WTC11 (cell line): Measurements from ENCODE around the gene HIC1. TPM values are rescaled to one million over a fixed set of nuclear protein-coding genes. Genes with fewer than 3 reads are reported as not detected.

Experiments used
- ATAC-seq: fragments of 200-7000 bp; cut with Tn5 transposase; 2 replicates; pipeline ENCODE4 v1.10.0; 2021; ENCODE audit warnings: mild to moderate bottlenecking, moderate library complexity
- CTCF ChIA-PET: fragments of 300-600 bp; sonication (Branson Sonifier 250); formaldehyde crosslinking; loops from one replicate; lab custom pipeline; 2021; ENCODE audit warnings: antibody characterized with exemption; lab: Charles Lee
- POLR2A ChIA-PET: fragments of 350-600 bp; sonication (Branson Sonifier 250); formaldehyde crosslinking; loops from one replicate; lab custom pipeline; 2021; ENCODE audit warnings: antibody characterized with exemption; lab: Charles Lee
- DNase-seq: peaks from one replicate; pipeline ENCODE4 v3.0.0; 2021; ENCODE audit warnings: low spot score
- H3K27ac Mint-ChIP-seq: 2 replicates; pipeline ENCODE4 v1.8.0; 2021; ENCODE audit warnings: mixed read lengths
- H3K27me3 Mint-ChIP-seq: 2 replicates; pipeline ENCODE4 v1.8.0; 2021; ENCODE audit warnings: low read depth, mild to moderate bottlenecking, moderate library complexity, mixed read lengths
- H3K36me3 Mint-ChIP-seq: 2 replicates; pipeline ENCODE4 v1.8.0; 2021; ENCODE audit warnings: mixed read lengths
- H3K4me1 Mint-ChIP-seq: 2 replicates; pipeline ENCODE4 v1.8.0; 2022; ENCODE audit warnings: mixed read lengths
- H3K4me3 Mint-ChIP-seq: 2 replicates; pipeline ENCODE4 v1.8.0; 2021; ENCODE audit warnings: mild to moderate bottlenecking, moderate library complexity, mixed read lengths
- H3K9me3 Mint-ChIP-seq: 2 replicates; pipeline ENCODE4 v1.8.0; 2021; ENCODE audit warnings: mixed read lengths
- ATF3 ChIP-seq: sonication (generic); formaldehyde crosslinking; conservative IDR thresholded peaks from 2 replicates; pipeline ENCODE4 v1.8.1; 2022; ENCODE audit warnings: mild to moderate bottlenecking, missing genetic modification reagents
- CREM ChIP-seq: sonication (generic); formaldehyde crosslinking; IDR thresholded peaks from 2 replicates; pipeline ENCODE4 v1.8.1; 2022; ENCODE audit warnings: mild to moderate bottlenecking, missing genetic modification reagents, moderate library complexity
- ETV6 ChIP-seq: sonication (generic); formaldehyde crosslinking; IDR thresholded peaks from 2 replicates; pipeline ENCODE4 v1.8.1; 2022; ENCODE audit warnings: mild to moderate bottlenecking, missing genetic modification reagents
- GRHL2 ChIP-seq: fragments of 250-450 bp; sonication (Bioruptor Pico); IDR thresholded peaks from 2 replicates; pipeline ENCODE4 v1.8.0; 2022; ENCODE audit warnings: mild to moderate bottlenecking, moderate library complexity; ENCODE audit not compliant: insufficient replicate concordance, severe bottlenecking
- MLX ChIP-seq: sonication (generic); formaldehyde crosslinking; IDR thresholded peaks from 2 replicates; pipeline ENCODE4 v1.8.1; 2023; ENCODE audit warnings: mild to moderate bottlenecking, missing genetic modification reagents, moderate library complexity
- MXD4 ChIP-seq: fragments of 250-450 bp; sonication (Bioruptor Pico); IDR thresholded peaks from 2 replicates; pipeline ENCODE4 v1.8.0; 2021; ENCODE audit warnings: mild to moderate bottlenecking, moderate library complexity, borderline replicate concordance
- NFATC4 ChIP-seq: fragments of 250-450 bp; sonication (Bioruptor Pico); IDR thresholded peaks from 2 replicates; pipeline ENCODE4 v1.9.0; 2021; ENCODE audit warnings: mild to moderate bottlenecking
- NFYB ChIP-seq: sonication (generic); formaldehyde crosslinking; conservative IDR thresholded peaks from 2 replicates; pipeline ENCODE4 v1.8.0; 2022; ENCODE audit warnings: low read depth, missing genetic modification reagents
- PRRX2 ChIP-seq: fragments of 250-450 bp; sonication (Bioruptor Pico); IDR thresholded peaks from 2 replicates; pipeline ENCODE4 v1.8.0; 2021; ENCODE audit warnings: mild to moderate bottlenecking
- RORB ChIP-seq: fragments of 250-450 bp; sonication (Bioruptor Pico); IDR thresholded peaks from 2 replicates; pipeline ENCODE4 v1.9.0; 2021; ENCODE audit warnings: mild to moderate bottlenecking
- SMAD3 ChIP-seq: sonication (generic); formaldehyde crosslinking; IDR thresholded peaks from 2 replicates; pipeline ENCODE4 v1.8.0; 2022; ENCODE audit warnings: missing genetic modification reagents, mild to moderate bottlenecking, borderline replicate concordance
- SP1 ChIP-seq: sonication (generic); formaldehyde crosslinking; conservative IDR thresholded peaks from 2 replicates; pipeline ENCODE4 v1.8.1; 2022; ENCODE audit warnings: missing genetic modification reagents
- STAT6 ChIP-seq: sonication (generic); formaldehyde crosslinking; conservative IDR thresholded peaks from 2 replicates; pipeline ENCODE4 v1.8.1; 2023; ENCODE audit warnings: mild to moderate bottlenecking, low read depth, missing genetic modification reagents, moderate library complexity
- ZNF232 ChIP-seq: sonication (generic); formaldehyde crosslinking; IDR thresholded peaks from 2 replicates; pipeline ENCODE4 v1.8.0; 2022; ENCODE audit warnings: mild to moderate bottlenecking, missing genetic modification reagents
- ZNF263 ChIP-seq: sonication (generic); formaldehyde crosslinking; IDR thresholded peaks from 2 replicates; pipeline ENCODE4 v1.8.1; 2022; ENCODE audit warnings: low read depth, mild to moderate bottlenecking, moderate library complexity, missing genetic modification reagents
- total RNA-seq: library from RNA; stranded (reverse); gene quantifications from 3 replicates; pipeline ENCODE4 v1.2.3, GENCODE V29; 2021
- TF ChIP-seq, protein P1 (sequence below): sonication (generic); formaldehyde crosslinking; IDR thresholded peaks from 2 replicates; pipeline ENCODE4 v1.8.0; 2022; ENCODE audit warnings: mild to moderate bottlenecking, missing genetic modification reagents
- TF ChIP-seq, protein P2 (sequence below): sonication (generic); formaldehyde crosslinking; IDR thresholded peaks from 2 replicates; pipeline ENCODE4 v1.8.1; 2023; ENCODE audit warnings: mild to moderate bottlenecking, missing genetic modification reagents, borderline replicate concordance
- TF ChIP-seq, protein P3 (sequence below): sonication (generic); formaldehyde crosslinking; IDR thresholded peaks from 2 replicates; pipeline ENCODE4 v1.8.1; 2023; ENCODE audit warnings: mild to moderate bottlenecking, missing genetic modification reagents
- TF ChIP-seq, protein P4 (sequence below): sonication (generic); formaldehyde crosslinking; IDR thresholded peaks from 2 replicates; pipeline ENCODE4 v1.8.0; 2023; ENCODE audit warnings: missing genetic modification reagents
- TF ChIP-seq, protein P5 (sequence below): sonication (generic); formaldehyde crosslinking; IDR thresholded peaks from 2 replicates; pipeline ENCODE4 v1.8.0; 2023; ENCODE audit warnings: mild to moderate bottlenecking, missing genetic modification reagents
- TF ChIP-seq, protein P6 (sequence below): fragments of 250-450 bp; sonication (Bioruptor Pico); IDR thresholded peaks from 2 replicates; pipeline ENCODE4 v1.9.0; 2021; ENCODE audit warnings: moderate library complexity, mild to moderate bottlenecking, inconsistent platforms, borderline replicate concordance

The HIC1 gene
- total RNA-seq, 1 experiment from 2014 or later = 0.37 TPM

DNA sequence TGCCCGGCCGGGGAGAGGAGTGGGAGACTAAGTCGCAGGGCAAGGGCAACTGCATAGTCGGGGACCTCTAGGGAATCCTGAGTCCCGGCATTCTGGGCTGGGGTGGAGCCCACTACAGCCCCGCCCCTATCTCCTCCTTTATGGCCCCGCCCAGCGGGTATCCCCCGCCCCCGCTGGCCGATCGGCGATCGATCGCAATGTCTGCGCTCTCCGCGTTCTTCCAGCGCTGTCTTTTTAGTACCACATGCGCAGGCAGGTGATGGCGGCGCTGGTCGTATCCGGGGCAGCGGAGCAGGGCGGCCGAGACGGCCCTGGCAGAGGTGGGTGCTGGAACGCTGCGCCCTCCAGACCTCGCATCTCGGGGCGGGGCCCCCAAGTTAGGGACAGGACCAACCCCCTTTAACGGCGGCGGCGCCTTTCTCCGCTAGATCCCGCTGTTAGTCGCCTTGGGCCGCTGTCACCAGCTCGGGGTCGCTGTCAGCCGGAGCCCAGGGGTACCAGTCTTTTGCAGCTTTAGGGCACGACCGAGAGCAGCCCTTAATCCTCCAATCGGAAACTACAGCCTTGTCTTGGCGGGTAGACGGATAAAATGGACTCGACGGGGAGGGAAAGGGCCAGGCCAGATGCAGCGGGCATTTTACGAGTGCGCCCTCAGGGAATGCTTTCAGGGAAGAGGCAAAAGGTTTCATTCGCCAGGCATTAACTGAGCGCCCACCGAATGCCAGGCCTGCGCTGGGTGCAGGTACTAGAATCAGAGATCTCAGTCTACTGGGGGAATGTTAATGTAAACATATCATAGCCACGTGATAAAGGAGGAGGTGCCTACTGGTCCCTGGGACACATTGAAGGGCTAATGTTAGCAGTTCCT is 24.8 kb upstream of the HIC1 start, which contains the start of gene DPH1:
Gene DPH1 (plus strand): TSS at position 243 of the 868 bp plus-strand sequence. CDS start 17 bp downstream, at position 260.
- peaks cover 7% of the 10 kb centered on the region for H3K4me1 Mint-ChIP-seq
- POLR2A ChIA-PET = no interaction called here
- peak; percentile 95 for DNase-seq
- no peaks in the 10 kb centered on the region for H3K9me3 Mint-ChIP-seq
- CTCF ChIA-PET = interaction anchor here (0.7 to 1.0 kb wide), 4 partner anchors 25 to 148 kb away, joined by 3 to 5 read pairs (median 3); partner anchors contain the start of gene HIC1
- peak; percentile 88 for ATAC-seq
- peak within 1 kb of the TSS; percentile 97 for H3K4me3 Mint-ChIP-seq
- peaks cover 3% of the 10 kb centered on the region; the same call in 1 of the 2 replicates for H3K36me3 Mint-ChIP-seq
- peaks cover 47% of the 10 kb centered on the region for H3K27me3 Mint-ChIP-seq
- peak within 1 kb of the TSS; percentile 57 for H3K27ac Mint-ChIP-seq
- TF ChIP-seq PRRX2 (CRISPR knock-in tag) (no peak), STAT6 (no peak), MXD4 (CRISPR knock-in tag) (no peak), SMAD3 (CRISPR knock-in tag) (no peak), MLX (CRISPR knock-in tag) (no peak), ATF3 (no peak), ZNF263 (CRISPR knock-in tag) (no peak), ETV6 (CRISPR knock-in tag) (peak; percentile 80; the same call in 1 of the 2 replicates), GRHL2 (CRISPR knock-in tag) (no peak), NFYB (CRISPR knock-in tag) (no peak; the same call in 1 of the 2 replicates), ZNF232 (no peak), NFATC4 (CRISPR knock-in tag) (no peak), RORB (CRISPR knock-in tag) (no peak), SP1 (peak; percentile 98), CREM (CRISPR knock-in tag) (no peak)
- TF ChIP-seq, protein P1, sequence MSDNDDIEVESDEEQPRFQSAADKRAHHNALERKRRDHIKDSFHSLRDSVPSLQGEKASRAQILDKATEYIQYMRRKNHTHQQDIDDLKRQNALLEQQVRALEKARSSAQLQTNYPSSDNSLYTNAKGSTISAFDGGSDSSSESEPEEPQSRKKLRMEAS (CRISPR knock-in tag) = peak; percentile 97
- TF ChIP-seq, protein P2, sequence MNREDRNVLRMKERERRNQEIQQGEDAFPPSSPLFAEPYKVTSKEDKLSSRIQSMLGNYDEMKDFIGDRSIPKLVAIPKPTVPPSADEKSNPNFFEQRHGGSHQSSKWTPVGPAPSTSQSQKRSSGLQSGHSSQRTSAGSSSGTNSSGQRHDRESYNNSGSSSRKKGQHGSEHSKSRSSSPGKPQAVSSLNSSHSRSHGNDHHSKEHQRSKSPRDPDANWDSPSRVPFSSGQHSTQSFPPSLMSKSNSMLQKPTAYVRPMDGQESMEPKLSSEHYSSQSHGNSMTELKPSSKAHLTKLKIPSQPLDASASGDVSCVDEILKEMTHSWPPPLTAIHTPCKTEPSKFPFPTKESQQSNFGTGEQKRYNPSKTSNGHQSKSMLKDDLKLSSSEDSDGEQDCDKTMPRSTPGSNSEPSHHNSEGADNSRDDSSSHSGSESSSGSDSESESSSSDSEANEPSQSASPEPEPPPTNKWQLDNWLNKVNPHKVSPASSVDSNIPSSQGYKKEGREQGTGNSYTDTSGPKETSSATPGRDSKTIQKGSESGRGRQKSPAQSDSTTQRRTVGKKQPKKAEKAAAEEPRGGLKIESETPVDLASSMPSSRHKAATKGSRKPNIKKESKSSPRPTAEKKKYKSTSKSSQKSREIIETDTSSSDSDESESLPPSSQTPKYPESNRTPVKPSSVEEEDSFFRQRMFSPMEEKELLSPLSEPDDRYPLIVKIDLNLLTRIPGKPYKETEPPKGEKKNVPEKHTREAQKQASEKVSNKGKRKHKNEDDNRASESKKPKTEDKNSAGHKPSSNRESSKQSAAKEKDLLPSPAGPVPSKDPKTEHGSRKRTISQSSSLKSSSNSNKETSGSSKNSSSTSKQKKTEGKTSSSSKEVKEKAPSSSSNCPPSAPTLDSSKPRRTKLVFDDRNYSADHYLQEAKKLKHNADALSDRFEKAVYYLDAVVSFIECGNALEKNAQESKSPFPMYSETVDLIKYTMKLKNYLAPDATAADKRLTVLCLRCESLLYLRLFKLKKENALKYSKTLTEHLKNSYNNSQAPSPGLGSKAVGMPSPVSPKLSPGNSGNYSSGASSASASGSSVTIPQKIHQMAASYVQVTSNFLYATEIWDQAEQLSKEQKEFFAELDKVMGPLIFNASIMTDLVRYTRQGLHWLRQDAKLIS = 0 out of 2 replicates have a peak, but pooled peaks have one; percentile 68
- TF ChIP-seq, protein P3, sequence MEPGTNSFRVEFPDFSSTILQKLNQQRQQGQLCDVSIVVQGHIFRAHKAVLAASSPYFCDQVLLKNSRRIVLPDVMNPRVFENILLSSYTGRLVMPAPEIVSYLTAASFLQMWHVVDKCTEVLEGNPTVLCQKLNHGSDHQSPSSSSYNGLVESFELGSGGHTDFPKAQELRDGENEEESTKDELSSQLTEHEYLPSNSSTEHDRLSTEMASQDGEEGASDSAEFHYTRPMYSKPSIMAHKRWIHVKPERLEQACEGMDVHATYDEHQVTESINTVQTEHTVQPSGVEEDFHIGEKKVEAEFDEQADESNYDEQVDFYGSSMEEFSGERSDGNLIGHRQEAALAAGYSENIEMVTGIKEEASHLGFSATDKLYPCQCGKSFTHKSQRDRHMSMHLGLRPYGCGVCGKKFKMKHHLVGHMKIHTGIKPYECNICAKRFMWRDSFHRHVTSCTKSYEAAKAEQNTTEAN (CRISPR knock-in tag) = peak; percentile 70; the same call in 1 of the 2 replicates
- TF ChIP-seq, protein P4, sequence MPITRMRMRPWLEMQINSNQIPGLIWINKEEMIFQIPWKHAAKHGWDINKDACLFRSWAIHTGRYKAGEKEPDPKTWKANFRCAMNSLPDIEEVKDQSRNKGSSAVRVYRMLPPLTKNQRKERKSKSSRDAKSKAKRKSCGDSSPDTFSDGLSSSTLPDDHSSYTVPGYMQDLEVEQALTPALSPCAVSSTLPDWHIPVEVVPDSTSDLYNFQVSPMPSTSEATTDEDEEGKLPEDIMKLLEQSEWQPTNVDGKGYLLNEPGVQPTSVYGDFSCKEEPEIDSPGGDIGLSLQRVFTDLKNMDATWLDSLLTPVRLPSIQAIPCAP (CRISPR knock-in tag) = peak; percentile 64; the same call in 1 of the 2 replicates
- TF ChIP-seq, protein P5, sequence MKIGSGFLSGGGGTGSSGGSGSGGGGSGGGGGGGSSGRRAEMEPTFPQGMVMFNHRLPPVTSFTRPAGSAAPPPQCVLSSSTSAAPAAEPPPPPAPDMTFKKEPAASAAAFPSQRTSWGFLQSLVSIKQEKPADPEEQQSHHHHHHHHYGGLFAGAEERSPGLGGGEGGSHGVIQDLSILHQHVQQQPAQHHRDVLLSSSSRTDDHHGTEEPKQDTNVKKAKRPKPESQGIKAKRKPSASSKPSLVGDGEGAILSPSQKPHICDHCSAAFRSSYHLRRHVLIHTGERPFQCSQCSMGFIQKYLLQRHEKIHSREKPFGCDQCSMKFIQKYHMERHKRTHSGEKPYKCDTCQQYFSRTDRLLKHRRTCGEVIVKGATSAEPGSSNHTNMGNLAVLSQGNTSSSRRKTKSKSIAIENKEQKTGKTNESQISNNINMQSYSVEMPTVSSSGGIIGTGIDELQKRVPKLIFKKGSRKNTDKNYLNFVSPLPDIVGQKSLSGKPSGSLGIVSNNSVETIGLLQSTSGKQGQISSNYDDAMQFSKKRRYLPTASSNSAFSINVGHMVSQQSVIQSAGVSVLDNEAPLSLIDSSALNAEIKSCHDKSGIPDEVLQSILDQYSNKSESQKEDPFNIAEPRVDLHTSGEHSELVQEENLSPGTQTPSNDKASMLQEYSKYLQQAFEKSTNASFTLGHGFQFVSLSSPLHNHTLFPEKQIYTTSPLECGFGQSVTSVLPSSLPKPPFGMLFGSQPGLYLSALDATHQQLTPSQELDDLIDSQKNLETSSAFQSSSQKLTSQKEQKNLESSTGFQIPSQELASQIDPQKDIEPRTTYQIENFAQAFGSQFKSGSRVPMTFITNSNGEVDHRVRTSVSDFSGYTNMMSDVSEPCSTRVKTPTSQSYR (CRISPR knock-in tag) = no peak
- TF ChIP-seq, protein P6, sequence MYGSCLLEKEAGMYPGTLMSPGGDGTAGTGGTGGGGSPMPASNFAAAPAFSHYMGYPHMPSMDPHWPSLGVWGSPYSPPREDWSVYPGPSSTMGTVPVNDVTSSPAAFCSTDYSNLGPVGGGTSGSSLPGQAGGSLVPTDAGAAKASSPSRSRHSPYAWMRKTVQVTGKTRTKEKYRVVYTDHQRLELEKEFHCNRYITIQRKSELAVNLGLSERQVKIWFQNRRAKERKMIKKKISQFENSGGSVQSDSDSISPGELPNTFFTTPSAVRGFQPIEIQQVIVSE (CRISPR knock-in tag) = no peak
